ENCODE data around the gene ANKRD63.

DNA sequence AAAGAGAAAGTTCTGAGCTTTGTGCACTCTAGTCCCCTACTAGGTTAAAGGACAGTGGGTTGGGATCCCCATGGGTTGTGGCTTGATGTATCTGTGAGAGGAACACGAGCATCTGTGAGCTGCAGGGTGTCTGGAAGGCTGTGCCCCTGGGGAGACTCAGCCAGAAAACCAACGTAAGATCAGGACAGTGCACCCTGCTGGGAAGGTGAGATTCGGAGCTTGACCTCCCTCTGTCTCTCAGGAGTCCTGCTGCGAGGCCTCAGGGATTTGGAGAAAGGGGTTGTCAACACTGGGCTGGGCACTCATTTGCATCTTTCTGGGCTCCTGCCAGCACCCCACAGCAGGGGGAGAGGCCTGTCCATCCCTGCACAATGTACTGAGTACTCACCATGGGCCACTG is 15.2 kb downstream of the ANKRD63 start:
- TF ChIP-seq, protein P1, sequence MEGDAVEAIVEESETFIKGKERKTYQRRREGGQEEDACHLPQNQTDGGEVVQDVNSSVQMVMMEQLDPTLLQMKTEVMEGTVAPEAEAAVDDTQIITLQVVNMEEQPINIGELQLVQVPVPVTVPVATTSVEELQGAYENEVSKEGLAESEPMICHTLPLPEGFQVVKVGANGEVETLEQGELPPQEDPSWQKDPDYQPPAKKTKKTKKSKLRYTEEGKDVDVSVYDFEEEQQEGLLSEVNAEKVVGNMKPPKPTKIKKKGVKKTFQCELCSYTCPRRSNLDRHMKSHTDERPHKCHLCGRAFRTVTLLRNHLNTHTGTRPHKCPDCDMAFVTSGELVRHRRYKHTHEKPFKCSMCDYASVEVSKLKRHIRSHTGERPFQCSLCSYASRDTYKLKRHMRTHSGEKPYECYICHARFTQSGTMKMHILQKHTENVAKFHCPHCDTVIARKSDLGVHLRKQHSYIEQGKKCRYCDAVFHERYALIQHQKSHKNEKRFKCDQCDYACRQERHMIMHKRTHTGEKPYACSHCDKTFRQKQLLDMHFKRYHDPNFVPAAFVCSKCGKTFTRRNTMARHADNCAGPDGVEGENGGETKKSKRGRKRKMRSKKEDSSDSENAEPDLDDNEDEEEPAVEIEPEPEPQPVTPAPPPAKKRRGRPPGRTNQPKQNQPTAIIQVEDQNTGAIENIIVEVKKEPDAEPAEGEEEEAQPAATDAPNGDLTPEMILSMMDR (IDR thresholded peaks at IDR 0.05) = no peak
- TF ChIP-seq POLR2A (IDR thresholded peaks at IDR 0.05) (no peak), EP300 (IDR thresholded peaks at IDR 0.05) (no peak)

All from tibial nerve (tissue), 4 donors.